Gastrocnemius medialis (tissue), 4 donors: ENCODE data around the gene FRAS1. TPM values are rescaled to one million over a fixed set of nuclear protein-coding genes. Genes with fewer than 3 reads are reported as not detected.

Source experiments
- ATAC-seq, 2 donors: fragments of 150-250 bp; one replicate each; pipeline ENCODE4 v1.9.1; 2016
- DNase-seq, 2 donors: peaks; one replicate each; pipeline ENCODE4 v3.0.0-alpha.2; 2019
- H3K27ac ChIP-seq, 4 donors: fragments of 200-600 bp; sonication (generic); 1 replicate in 1 of 4; 2 replicates in 3 of 4; pipeline ENCODE4 v1.5.1; 2016 to 2018; ENCODE audit warnings: mild to moderate bottlenecking in 2 of 4, moderate library complexity in 1 of 4
- H3K27me3 ChIP-seq, 3 donors: fragments of 200-600 bp; sonication (generic) in 2 of 3; 1 replicate in 1 of 3; 2 replicates in 2 of 3; pipeline versions ENCODE4 v1.5.1 to v1.6.0; 2016 to 2019; ENCODE audit warnings: mild to moderate bottlenecking in 1 of 3, moderate library complexity in 1 of 3
- H3K36me3 ChIP-seq, 2 donors: fragments of 200-600 bp; sonication (generic) in 1 of 2; one replicate each; pipeline ENCODE4 v1.5.1; 2017 to 2018
- H3K4me1 ChIP-seq, 2 donors: fragments of 200-600 bp; sonication (generic) in 1 of 2; one replicate each; pipeline ENCODE4 v1.5.1; 2016 to 2017; ENCODE audit warnings: mild to moderate bottlenecking in 2 of 2
- H3K4me3 ChIP-seq, 4 donors: fragments of 200-600 bp; sonication (generic) in 3 of 4; 1 replicate in 1 of 4; 2 replicates in 3 of 4; pipeline ENCODE4 v1.5.1; 2016 to 2019; ENCODE audit warnings: mild to moderate bottlenecking in 2 of 4
- H3K9me3 ChIP-seq, 3 donors: fragments of 200-600 bp; sonication (generic) in 2 of 3; 1 replicate in 1 of 3; 2 replicates in 2 of 3; pipeline ENCODE4 v1.5.1; 2016 to 2019
- POLR2A ChIP-seq, 2 donors: fragments of 450-650 bp; IDR thresholded peaks; one replicate each; pipeline ENCODE4 v1.6.1; 2017; ENCODE audit warnings: antibody characterized with exemption in 2 of 2, mild to moderate bottlenecking in 2 of 2, moderate library complexity in 2 of 2
- in situ Hi-C, 4 donors: fragments of 200-750 bp; cut with MboI; loops; one replicate each; pipeline versions ENCODE4 v1.15.0 to v1.8.0; 2017; ENCODE audit warnings: low sequenced_read_pairs in 4 of 4
- intact Hi-C: fragments of 100-400 bp; cut with DNase I; formaldehyde crosslinking; loops from one replicate; pipeline ENCODE4 v1.15.1; 2023; ENCODE audit warnings: low total_unique reads
- total RNA-seq, 4 donors: library from RNA; depleted of rRNA; stranded (reverse); fragments of >200 nt; gene quantifications; one replicate each; pipeline versions ENCODE4 v1.1.0 to v1.2.3, GENCODE V29; 2016
- TF ChIP-seq, protein P1 (sequence below), 5 experiments: fragments of 450-650 bp in 3 of 5; fragments of 200-600 bp in 2 of 5; sonication (generic) in 2 of 5; IDR thresholded peaks in 4 of 5; conservative IDR thresholded peaks in 1 of 5; 1 replicate in 4 of 5; 2 replicates in 1 of 5; pipeline ENCODE4 v1.5.1; 2016 to 2019; ENCODE audit warnings: antibody characterized with exemption in 5 of 5, mild to moderate bottlenecking in 3 of 5, moderate library complexity in 3 of 5

FRAS1 gene
- total RNA-seq, 4 donors from 2014 or later: 0.39 to 0.64 (median 0.46) TPM

- no peaks in the 10 kb centered on the region for H3K27me3 ChIP-seq
- DNase-seq: no peak
- in situ Hi-C loops: no loop called here
- no peak overlapping the region for H3K27ac ChIP-seq
- TF ChIP-seq, protein P1, sequence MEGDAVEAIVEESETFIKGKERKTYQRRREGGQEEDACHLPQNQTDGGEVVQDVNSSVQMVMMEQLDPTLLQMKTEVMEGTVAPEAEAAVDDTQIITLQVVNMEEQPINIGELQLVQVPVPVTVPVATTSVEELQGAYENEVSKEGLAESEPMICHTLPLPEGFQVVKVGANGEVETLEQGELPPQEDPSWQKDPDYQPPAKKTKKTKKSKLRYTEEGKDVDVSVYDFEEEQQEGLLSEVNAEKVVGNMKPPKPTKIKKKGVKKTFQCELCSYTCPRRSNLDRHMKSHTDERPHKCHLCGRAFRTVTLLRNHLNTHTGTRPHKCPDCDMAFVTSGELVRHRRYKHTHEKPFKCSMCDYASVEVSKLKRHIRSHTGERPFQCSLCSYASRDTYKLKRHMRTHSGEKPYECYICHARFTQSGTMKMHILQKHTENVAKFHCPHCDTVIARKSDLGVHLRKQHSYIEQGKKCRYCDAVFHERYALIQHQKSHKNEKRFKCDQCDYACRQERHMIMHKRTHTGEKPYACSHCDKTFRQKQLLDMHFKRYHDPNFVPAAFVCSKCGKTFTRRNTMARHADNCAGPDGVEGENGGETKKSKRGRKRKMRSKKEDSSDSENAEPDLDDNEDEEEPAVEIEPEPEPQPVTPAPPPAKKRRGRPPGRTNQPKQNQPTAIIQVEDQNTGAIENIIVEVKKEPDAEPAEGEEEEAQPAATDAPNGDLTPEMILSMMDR (IDR thresholded peaks at IDR 0.05 in 4 of 5, conservative IDR thresholded peaks at IDR 0.05 in 1 of 5): no peak
- no peak for TF ChIP-seq POLR2A (IDR thresholded peaks at IDR 0.05)
- no peak for ATAC-seq
- no peak overlapping the region for H3K4me3 ChIP-seq
- H3K36me3 ChIP-seq: no peaks in the 10 kb centered on the region
- H3K9me3 ChIP-seq: no peaks in the 10 kb centered on the region
- intact Hi-C loops: no loop called here
- no peaks in the 10 kb centered on the region for H3K4me1 ChIP-seq
Measured at GRCh38 chr4:78336093-78336943, 279.2 kb downstream of the FRAS1 start.

GRCh38 chr4:78337244-78338020 lies 280.3 kb downstream of the FRAS1 start:
- Histone ChIP-seq H3K36me3 (no peaks in the 10 kb centered on the region), H3K27me3 (no peaks in the 10 kb centered on the region), H3K4me3 (no peak overlapping the region), H3K27ac (no peak overlapping the region), H3K4me1 (no peaks in the 10 kb centered on the region), H3K9me3 (no peaks in the 10 kb centered on the region)
- TF ChIP-seq, protein P1 (IDR thresholded peaks at IDR 0.05 in 4 of 5, conservative IDR thresholded peaks at IDR 0.05 in 1 of 5): no peak
- no peak for TF ChIP-seq POLR2A (IDR thresholded peaks at IDR 0.05)
- ATAC-seq: no peak
- in situ Hi-C loops (no loop called here), intact Hi-C loops (no loop called here)
- DNase-seq: no peak

GRCh38 chr4:78342125-78342524 lies 285.0 kb downstream of the FRAS1 start:
- intact Hi-C loops: no loop called here
- in situ Hi-C loops: no loop called here
- ATAC-seq (no peak), DNase-seq (no peak)
- Histone ChIP-seq H3K4me1 (no peaks in the 10 kb centered on the region), H3K9me3 (no peaks in the 10 kb centered on the region), H3K27ac (no peak overlapping the region), H3K4me3 (no peak overlapping the region), H3K36me3 (no peaks in the 10 kb centered on the region), H3K27me3 (no peaks in the 10 kb centered on the region)
- TF ChIP-seq, protein P1 (IDR thresholded peaks at IDR 0.05 in 4 of 5, conservative IDR thresholded peaks at IDR 0.05 in 1 of 5): no peak
- no peak for TF ChIP-seq POLR2A (IDR thresholded peaks at IDR 0.05)

DNA sequence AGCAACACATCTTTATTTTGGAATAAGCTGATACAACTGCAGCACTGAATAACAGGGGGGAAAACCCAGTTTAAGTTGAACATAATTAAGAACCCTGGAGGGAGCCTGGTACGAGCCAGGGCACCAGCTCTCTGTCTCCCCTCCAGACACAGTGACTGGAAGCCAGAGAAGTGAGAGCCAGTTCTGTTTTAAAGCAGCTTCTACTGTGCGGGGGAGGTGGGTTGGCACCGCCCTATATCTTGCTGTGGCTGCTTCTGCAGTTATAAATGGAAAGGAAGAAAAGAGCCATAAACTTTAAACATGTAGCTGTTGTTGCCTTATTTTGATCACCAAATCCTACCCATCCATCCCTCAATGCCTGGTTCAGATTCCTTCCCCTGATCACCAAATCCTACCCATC lies 286.6 kb downstream of the FRAS1 start:
- H3K4me1 ChIP-seq: no peaks in the 10 kb centered on the region

More for the DNA sequence above, 286.6 kb downstream of the FRAS1 start:
- DNase-seq (no peak), ATAC-seq (no peak)
- no peaks in the 10 kb centered on the region for H3K9me3 ChIP-seq
- H3K27ac ChIP-seq: no peak overlapping the region
- in situ Hi-C loops (no loop called here), intact Hi-C loops (no loop called here)
- no peak overlapping the region for H3K4me3 ChIP-seq
- no peak for TF ChIP-seq POLR2A (IDR thresholded peaks at IDR 0.05)
- TF ChIP-seq, protein P1 (IDR thresholded peaks at IDR 0.05 in 4 of 5, conservative IDR thresholded peaks at IDR 0.05 in 1 of 5): no peak
- H3K27me3 ChIP-seq: no peaks in the 10 kb centered on the region
- no peaks in the 10 kb centered on the region for H3K36me3 ChIP-seq
